A673 (cell line): ENCODE data around the gene CORO6.

Source experiments
- CTCF ChIP-seq: fragments of 300-800, 200-600 bp; sonication (generic); conservative IDR thresholded peaks from 2 replicates; pipeline ENCODE4 v1.5.1; 2017; ENCODE audit warnings: low read depth, mild to moderate bottlenecking, antibody characterized with exemption, low read length, moderate library complexity, mixed read lengths
- EZH2 ChIP-seq: fragments of 200-600 bp; sonication (generic); IDR thresholded peaks from 2 replicates; pipeline ENCODE4 v1.6.1; 2017; ENCODE audit warnings: borderline replicate concordance, low read depth, mild to moderate bottlenecking, mixed read lengths, antibody characterized with exemption, low read length; ENCODE audit not compliant: poor library complexity, severe bottlenecking

- TF ChIP-seq CTCF (no peak), EZH2 (no peak)
Observed at GRCh38 chr17:29640981-29641642, 18.4 kb upstream of the CORO6 start.
